Skin epidermis (tissue), 12 donors: Measurements from ENCODE around the gene COPZ1.

Experiments used
- H3K27ac ChIP-seq, 21 experiments: fragments of 200-600 bp; sonication (generic) in 11 of 21; one replicate each; pipeline ENCODE4 v1.5.0; 2020; ENCODE audit warnings: mild to moderate bottlenecking in 3 of 21, inconsistent platforms in 2 of 21, moderate library complexity in 2 of 21
- H3K4me3 ChIP-seq, 7 experiments: fragments of 200-600 bp; sonication (generic) in 2 of 7; one replicate each; pipeline ENCODE4 v1.5.0; 2020; ENCODE audit warnings: inconsistent platforms in 2 of 7, mild to moderate bottlenecking in 2 of 7, moderate library complexity in 1 of 7

Gene COPZ1

GRCh38 chr12:54401119-54401518 lies 76.2 kb downstream of the COPZ1 start:
- H3K27ac ChIP-seq, result no peak overlapping the region
- no peak overlapping the region for H3K4me3 ChIP-seq
